GM12878 (cell line): Measurements from ENCODE around the gene MICA. TPM values are rescaled to one million over a fixed set of nuclear protein-coding genes. Genes with fewer than 3 reads are reported as not detected.
A peak's percentile ranks its signal among the peaks of the same experiment; 100 is the strongest.

Experiments used
- CREB1 ChIP-seq: IDR thresholded peaks from 2 replicates; pipeline ENCODE4 v1.6.1; 2012; ENCODE audit warnings: low read depth, mild to moderate bottlenecking, inconsistent platforms
- ETV6 ChIP-seq, 2 experiments: fragments of 450-650 bp in 1 of 2; IDR thresholded peaks in 1 of 2; conservative IDR thresholded peaks in 1 of 2; 2 replicates each; pipeline ENCODE4 v1.6.1; 2014; ENCODE audit warnings: antibody characterized with exemption in 1 of 2, borderline replicate concordance in 1 of 2, low read depth in 1 of 2, mild to moderate bottlenecking in 1 of 2, moderate library complexity in 1 of 2
- IKZF1 ChIP-seq: fragments of 450-650 bp; conservative IDR thresholded peaks from 2 replicates; pipeline ENCODE4 v1.6.1; 2017; ENCODE audit warnings: antibody characterized with exemption, mild to moderate bottlenecking
- IRF4 ChIP-seq: IDR thresholded peaks from 2 replicates; pipeline ENCODE4 v1.6.1; 2011; ENCODE audit warnings: low read depth, low read length
- NRF1 ChIP-seq: conservative IDR thresholded peaks from 2 replicates; pipeline ENCODE4 v1.6.1; 2011; ENCODE audit warnings: mild to moderate bottlenecking, low read depth, low read length, improper control_type of control experiment
- POLR2AphosphoS2 ChIP-seq: IDR thresholded peaks from 2 replicates; pipeline ENCODE4 v1.6.1; 2011; ENCODE audit warnings: low read depth, mild to moderate bottlenecking, low read length, improper control_type of control experiment, moderate library complexity
- polyA plus RNA-seq, 11 experiments: library from polyadenylated mRNA; depleted of rRNA in 4 of 11; unstranded in 6 of 11; stranded (reverse) in 5 of 11; fragments of >200 nt; fragmentation: Nextera tagmentation in 4 of 11; fragmentation: Illumina TruSeq in 1 of 11; extraction: Ambion mirVana in 4 of 11; extraction: Trizol in 1 of 11; gene quantifications; 1 replicate in 1 of 11; 2 replicates in 10 of 11; pipeline versions ENCODE4 v1.2.1 to v1.2.3, GENCODE V29; 2011 to 2016; ENCODE audit warnings: inconsistent platforms in 2 of 11, missing spikeins in 2 of 11, low read depth in 1 of 11
- total RNA-seq, 4 experiments: library from RNA; depleted of rRNA in 3 of 4; stranded (reverse); fragments of >200 nt in 3 of 4; fragmentation: Illumina TruSeq in 1 of 4; extraction: Trizol in 1 of 4; gene quantifications; 2 replicates each; pipeline versions ENCODE4 v1.2.1 to v1.2.3, GENCODE V29; 2013 to 2021
- TF ChIP-seq, protein P1 (sequence below): fragments of 450-650 bp; IDR thresholded peaks from 2 replicates; pipeline ENCODE4 v1.6.1; 2016; ENCODE audit warnings: mild to moderate bottlenecking
- TF ChIP-seq, protein P2 (sequence below): fragments of 450-650 bp; IDR thresholded peaks from 2 replicates; pipeline ENCODE4 v1.6.1; 2017; ENCODE audit warnings: mild to moderate bottlenecking, low read depth, inconsistent platforms; ENCODE audit not compliant: poor library complexity, severe bottlenecking

The MICA gene
- total and polyA plus RNA-seq, 10 of the 15 experiments (the other 5 are each of a cell fraction or from before 2014, with no cell fraction given) = 3.6 to 10.5 (median 6.9) TPM

DNA sequence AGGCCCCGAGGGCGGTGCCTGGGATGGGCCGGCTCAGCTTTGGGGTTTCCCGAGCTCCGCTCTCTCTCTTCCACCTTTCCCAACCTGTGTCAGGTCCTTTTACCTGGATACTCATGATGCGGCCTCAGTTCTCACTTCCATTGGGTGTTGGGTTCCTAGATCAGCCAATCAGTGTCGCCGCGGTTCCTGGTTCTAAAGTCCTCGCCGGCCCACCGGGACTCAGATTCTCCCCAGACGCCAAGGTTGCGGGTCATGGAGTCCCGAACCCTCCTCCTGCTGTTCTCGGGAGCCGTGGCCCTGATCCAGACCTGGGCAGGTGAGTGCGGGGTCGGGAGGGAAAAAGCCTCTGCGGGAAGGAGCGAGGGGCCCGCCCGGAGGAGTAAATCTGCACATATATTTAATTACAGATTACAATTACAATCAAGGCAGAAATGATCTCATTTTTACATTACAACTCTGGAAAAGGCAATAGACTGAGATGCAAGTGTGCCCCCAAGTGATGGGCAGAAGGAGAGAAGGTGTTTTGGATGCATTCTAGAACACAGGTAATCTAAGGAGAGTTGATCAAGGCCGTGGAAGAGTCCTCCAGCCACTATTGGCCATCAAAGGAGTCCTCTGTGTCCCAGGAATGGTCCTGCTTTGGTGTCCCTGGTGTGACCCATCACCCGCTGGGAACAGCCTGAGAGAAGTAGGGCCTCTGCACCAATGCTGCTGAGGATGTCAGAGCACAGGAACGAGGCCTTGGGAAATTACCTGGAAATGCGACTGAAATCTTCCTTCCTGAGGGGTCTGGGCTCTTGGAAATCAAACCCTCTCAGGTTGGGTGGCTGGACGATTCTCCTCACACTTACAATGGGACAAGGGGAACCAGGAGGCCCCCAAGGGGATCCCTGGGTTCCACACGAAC is 59.8 kb downstream of the MICA start (continued):
- TF ChIP-seq, protein P1, sequence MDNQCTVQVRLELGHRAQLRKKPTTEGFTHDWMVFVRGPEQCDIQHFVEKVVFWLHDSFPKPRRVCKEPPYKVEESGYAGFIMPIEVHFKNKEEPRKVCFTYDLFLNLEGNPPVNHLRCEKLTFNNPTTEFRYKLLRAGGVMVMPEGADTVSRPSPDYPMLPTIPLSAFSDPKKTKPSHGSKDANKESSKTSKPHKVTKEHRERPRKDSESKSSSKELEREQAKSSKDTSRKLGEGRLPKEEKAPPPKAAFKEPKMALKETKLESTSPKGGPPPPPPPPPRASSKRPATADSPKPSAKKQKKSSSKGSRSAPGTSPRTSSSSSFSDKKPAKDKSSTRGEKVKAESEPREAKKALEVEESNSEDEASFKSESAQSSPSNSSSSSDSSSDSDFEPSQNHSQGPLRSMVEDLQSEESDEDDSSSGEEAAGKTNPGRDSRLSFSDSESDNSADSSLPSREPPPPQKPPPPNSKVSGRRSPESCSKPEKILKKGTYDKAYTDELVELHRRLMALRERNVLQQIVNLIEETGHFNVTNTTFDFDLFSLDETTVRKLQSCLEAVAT = peak; percentile 86
- no peak for TF ChIP-seq IRF4
- peak; percentile 85 for TF ChIP-seq IKZF1
- no peak; a peak in 1 of 4 replicates for TF ChIP-seq ETV6 (conservative IDR thresholded peaks at IDR 0.05 in 1 of 2, IDR thresholded peaks at IDR 0.05 in 1 of 2; ENCODE audit: borderline replicate concordance in 1 of 2, low read depth in 1 of 2)
- TF ChIP-seq CREB1 = peak; percentile 97
- no peak for TF ChIP-seq NRF1
- peak; percentile 97 for TF ChIP-seq POLR2AphosphoS2
- TF ChIP-seq, protein P2, sequence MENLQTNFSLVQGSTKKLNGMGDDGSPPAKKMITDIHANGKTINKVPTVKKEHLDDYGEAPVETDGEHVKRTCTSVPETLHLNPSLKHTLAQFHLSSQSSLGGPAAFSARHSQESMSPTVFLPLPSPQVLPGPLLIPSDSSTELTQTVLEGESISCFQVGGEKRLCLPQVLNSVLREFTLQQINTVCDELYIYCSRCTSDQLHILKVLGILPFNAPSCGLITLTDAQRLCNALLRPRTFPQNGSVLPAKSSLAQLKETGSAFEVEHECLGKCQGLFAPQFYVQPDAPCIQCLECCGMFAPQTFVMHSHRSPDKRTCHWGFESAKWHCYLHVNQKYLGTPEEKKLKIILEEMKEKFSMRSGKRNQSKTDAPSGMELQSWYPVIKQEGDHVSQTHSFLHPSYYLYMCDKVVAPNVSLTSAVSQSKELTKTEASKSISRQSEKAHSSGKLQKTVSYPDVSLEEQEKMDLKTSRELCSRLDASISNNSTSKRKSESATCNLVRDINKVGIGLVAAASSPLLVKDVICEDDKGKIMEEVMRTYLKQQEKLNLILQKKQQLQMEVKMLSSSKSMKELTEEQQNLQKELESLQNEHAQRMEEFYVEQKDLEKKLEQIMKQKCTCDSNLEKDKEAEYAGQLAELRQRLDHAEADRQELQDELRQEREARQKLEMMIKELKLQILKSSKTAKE = no peak
